H1 (cell line): ENCODE data around the gene RAPH1. TPM values are rescaled to one million over a fixed set of nuclear protein-coding genes. Genes with fewer than 3 reads are reported as not detected.

Experiments
- CTCF ChIA-PET: fragments of 300-600 bp; sonication (Branson Sonifier 250); formaldehyde crosslinking; loops from one replicate; lab custom pipeline; 2021; ENCODE audit not compliant: partially characterized antibody; lab: Charles Lee
- POLR2A ChIA-PET: fragments of 300-600 bp; sonication (Branson Sonifier 250); formaldehyde crosslinking; loops from one replicate; lab custom pipeline; 2021; ENCODE audit warnings: inconsistent platforms; ENCODE audit not compliant: partially characterized antibody; lab: Charles Lee
- DNase-seq, 2 experiments: peaks; one replicate each; pipeline versions ENCODE4 v3.0.0 to v3.0.0-alpha.2; 2010 to 2022; ENCODE audit warnings: low spot score in 2 of 2, low read depth in 1 of 2, mixed read lengths in 1 of 2
- FAIRE-seq: peaks from 2 replicates; lab custom pipeline; 2011; peaks lifted over from hg19 to GRCh38; lab: Jason Lieb, UNC
- H2AFZ ChIP-seq: 2 replicates; pipeline ENCODE4 v1.8.1; 2012; ENCODE audit warnings: low read length, inconsistent platforms
- H2AK5ac ChIP-seq: 2 replicates; pipeline ENCODE4 v1.6.1; 2013; ENCODE audit warnings: low read depth, low read length
- H2BK120ac ChIP-seq: replicated peaks from 2 replicates; pipeline ENCODE3; 2013; ENCODE audit warnings: low read depth, low read length, inconsistent platforms
- H2BK12ac ChIP-seq: 2 replicates; pipeline ENCODE4 v1.6.1; 2013; ENCODE audit warnings: low read depth, low read length
- H2BK15ac ChIP-seq: 2 replicates; pipeline ENCODE4 v1.6.1; 2013; ENCODE audit warnings: low read length
- H2BK20ac ChIP-seq: 2 replicates; pipeline ENCODE4 v1.6.1; 2013; ENCODE audit warnings: low read length
- H2BK5ac ChIP-seq: 2 replicates; pipeline ENCODE4 v1.6.1; 2013; ENCODE audit warnings: low read depth, low read length
- H3K14ac ChIP-seq: 2 replicates; pipeline ENCODE4 v1.6.1; 2013; ENCODE audit warnings: inconsistent platforms; ENCODE audit not compliant: insufficient read length
- H3K18ac ChIP-seq: 2 replicates; pipeline ENCODE4 v1.6.1; 2013; ENCODE audit warnings: low read length; ENCODE audit errors: extremely low read depth
- H3K23ac ChIP-seq: 2 replicates; pipeline ENCODE4 v1.6.1; 2013; ENCODE audit warnings: inconsistent platforms; ENCODE audit not compliant: insufficient read length
- H3K23me2 ChIP-seq: 2 replicates; pipeline ENCODE4 v1.6.1; 2013; ENCODE audit warnings: low read depth, low read length
- H3K27ac ChIP-seq: 2 replicates; pipeline ENCODE4 v1.6.1; 2011; ENCODE audit warnings: low read depth, low read length, inconsistent platforms
- H3K27me3 ChIP-seq, 4 experiments: replicated peaks in 1 of 4; 1 replicate in 1 of 4; 2 replicates in 3 of 4; pipeline versions ENCODE4 v1.6.1 to v1.8.1; 2011 to 2013; ENCODE audit warnings: low read length in 3 of 4, mild to moderate bottlenecking in 3 of 4, inconsistent platforms in 2 of 4, mixed read lengths in 2 of 4, moderate library complexity in 1 of 4; ENCODE audit not compliant: control insufficient read depth in 3 of 4, insufficient read depth in 3 of 4; ENCODE audit errors: extremely low read depth in 1 of 4
- H3K36me3 ChIP-seq, 4 experiments: 2 replicates each; pipeline versions ENCODE4 v1.6.1 to v1.8.1; 2011 to 2013; ENCODE audit warnings: mild to moderate bottlenecking in 4 of 4, low read length in 3 of 4, moderate library complexity in 2 of 4, control low read depth in 1 of 4, inconsistent platforms in 1 of 4; ENCODE audit not compliant: insufficient read depth in 4 of 4, control insufficient read depth in 2 of 4
- H3K4ac ChIP-seq: replicated peaks from 2 replicates; pipeline ENCODE3; 2013; ENCODE audit warnings: low read length, low read depth, mixed read lengths, inconsistent platforms; ENCODE audit not compliant: insufficient read length
- H3K4me1 ChIP-seq, 4 experiments: replicated peaks in 1 of 4; 1 replicate in 1 of 4; 2 replicates in 3 of 4; pipeline versions ENCODE4 v1.6.1 to v1.8.1; 2011 to 2013; ENCODE audit warnings: low read length in 3 of 4, inconsistent platforms in 2 of 4, mixed read lengths in 1 of 4; ENCODE audit not compliant: insufficient read depth in 4 of 4, control insufficient read depth in 3 of 4
- H3K4me2 ChIP-seq, 2 experiments: 2 replicates each; pipeline versions ENCODE4 v1.6.1 to v1.8.1; 2011 to 2013; ENCODE audit warnings: low read depth in 2 of 2, low read length in 2 of 2, control low read depth in 1 of 2, inconsistent platforms in 1 of 2, mild to moderate bottlenecking in 1 of 2; ENCODE audit not compliant: insufficient read depth in 1 of 2
- H3K4me3 ChIP-seq, 4 experiments: fragments of 200-600, 300-600 bp in 1 of 4; sonication (generic), shearing (Covaris generic), sonication (Bioruptor Twin) in 1 of 4; 2 replicates each; pipeline versions ENCODE4 v1.5.1 to v1.8.1; 2011 to 2016; ENCODE audit warnings: low read length in 4 of 4, low read depth in 3 of 4, control low read depth in 2 of 4, inconsistent platforms in 2 of 4, mild to moderate bottlenecking in 2 of 4, mixed read lengths in 1 of 4, moderate library complexity in 1 of 4; ENCODE audit not compliant: insufficient read depth in 2 of 4; ENCODE audit errors: extremely low read depth in 1 of 4
- H3K56ac ChIP-seq: replicated peaks from 2 replicates; pipeline ENCODE3; 2013; ENCODE audit warnings: low read depth, mild to moderate bottlenecking, mixed read lengths, low read length, inconsistent platforms; ENCODE audit not compliant: insufficient read length
- H3K79me1 ChIP-seq: 2 replicates; pipeline ENCODE4 v1.6.1; 2013; ENCODE audit warnings: low read depth, low read length, control low read depth
- H3K79me2 ChIP-seq, 2 experiments: 2 replicates each; pipeline versions ENCODE4 v1.6.1 to v1.8.1; 2012 to 2013; ENCODE audit warnings: low read length in 2 of 2, mild to moderate bottlenecking in 2 of 2, inconsistent platforms in 1 of 2; ENCODE audit not compliant: insufficient read depth in 2 of 2, control insufficient read depth in 1 of 2
- H3K9ac ChIP-seq, 4 experiments: replicated peaks in 1 of 4; 1 replicate in 1 of 4; 2 replicates in 3 of 4; pipeline versions ENCODE4 v1.6.1 to v1.8.1; 2011 to 2013; ENCODE audit warnings: low read depth in 3 of 4, low read length in 3 of 4, control low read depth in 2 of 4, mild to moderate bottlenecking in 2 of 4, moderate library complexity in 2 of 4, inconsistent platforms in 1 of 4; ENCODE audit errors: extremely low read depth in 1 of 4
- H3K9me3 ChIP-seq, 2 experiments: 2 replicates each; pipeline versions ENCODE4 v1.6.1 to v1.8.1; 2012 to 2013; ENCODE audit warnings: mild to moderate bottlenecking in 2 of 2, moderate library complexity in 2 of 2, control low read depth in 1 of 2, inconsistent platforms in 1 of 2, low read depth in 1 of 2, low read length in 1 of 2, mixed read lengths in 1 of 2; ENCODE audit not compliant: insufficient read depth in 2 of 2
- H4K20me1 ChIP-seq, 2 experiments: replicated peaks in 1 of 2; 2 replicates each; pipeline versions ENCODE3 to v1.8.1; 2011 to 2013; ENCODE audit warnings: inconsistent platforms in 2 of 2, low read length in 2 of 2, mild to moderate bottlenecking in 1 of 2; ENCODE audit not compliant: insufficient read depth in 2 of 2, control insufficient read depth in 1 of 2
- H4K5ac ChIP-seq: 2 replicates; pipeline ENCODE4 v1.6.1; 2013; ENCODE audit warnings: low read length, low read depth, mixed read lengths, inconsistent platforms; ENCODE audit not compliant: insufficient read length
- H4K8ac ChIP-seq: 2 replicates; pipeline ENCODE4 v1.8.0; 2013; ENCODE audit warnings: mild to moderate bottlenecking, moderate library complexity, low read length, inconsistent platforms; ENCODE audit not compliant: insufficient read depth; ENCODE audit errors: extremely low read depth
- H4K91ac ChIP-seq: replicated peaks from 2 replicates; pipeline ENCODE3; 2013; ENCODE audit warnings: low read length, mixed read lengths, inconsistent platforms; ENCODE audit not compliant: insufficient read length
- ASH2L ChIP-seq: fragments of 200-600, 300-600 bp; sonication (generic); IDR thresholded peaks from one replicate; pipeline ENCODE4 v1.7.1; 2017; ENCODE audit warnings: low read length
- CREB1 ChIP-seq: IDR thresholded peaks from 2 replicates; pipeline ENCODE4 v1.6.1; 2012; ENCODE audit warnings: inconsistent platforms
- CTBP2 ChIP-seq: IDR thresholded peaks from 2 replicates; pipeline ENCODE4 v1.7.0; 2011; ENCODE audit warnings: borderline replicate concordance, mild to moderate bottlenecking, moderate library complexity, mixed read lengths, low read length; ENCODE audit not compliant: insufficient read depth, insufficient read length
- EZH2 ChIP-seq: fragments of 200-600 bp; sonication (generic); IDR thresholded peaks from 2 replicates; pipeline ENCODE4 v1.7.1; 2012; ENCODE audit warnings: low read depth, mild to moderate bottlenecking, moderate library complexity, low read length, inconsistent platforms; ENCODE audit not compliant: severe bottlenecking
- GABPA ChIP-seq: IDR thresholded peaks from 2 replicates; pipeline ENCODE4 v1.6.1; 2011; ENCODE audit warnings: mild to moderate bottlenecking, low read length, moderate library complexity, borderline replicate concordance; ENCODE audit not compliant: insufficient read depth
- MAX ChIP-seq: IDR thresholded peaks from 2 replicates; pipeline ENCODE4 v1.6.1; 2012; ENCODE audit warnings: inconsistent platforms
- NANOG ChIP-seq: IDR thresholded peaks from 2 replicates; pipeline ENCODE4 v1.6.1; 2011; ENCODE audit warnings: low read length, low read depth, mild to moderate bottlenecking, inconsistent platforms; ENCODE audit not compliant: insufficient read depth, poor library complexity, severe bottlenecking
- NRF1 ChIP-seq: IDR thresholded peaks from 2 replicates; pipeline ENCODE4 v1.6.1; 2011; ENCODE audit warnings: mild to moderate bottlenecking, low read depth, low read length, improper control_type of control experiment
- POU5F1 ChIP-seq: IDR thresholded peaks from 2 replicates; pipeline ENCODE4 v1.6.1; 2011; ENCODE audit warnings: low read depth, mild to moderate bottlenecking, low read length, moderate library complexity
- RFX5 ChIP-seq: IDR thresholded peaks from 2 replicates; pipeline ENCODE4 v1.6.1; 2011; ENCODE audit warnings: low read depth, low read length, improper control_type of control experiment, borderline replicate concordance
- SP2 ChIP-seq: IDR thresholded peaks from 2 replicates; pipeline ENCODE4 v1.6.1; 2012; ENCODE audit warnings: mild to moderate bottlenecking, low read length, inconsistent platforms
- SRF ChIP-seq: IDR thresholded peaks from 2 replicates; pipeline ENCODE4 v1.6.1; 2011; ENCODE audit warnings: mild to moderate bottlenecking, low read depth, low read length, moderate library complexity
- TEAD4 ChIP-seq: IDR thresholded peaks from 2 replicates; pipeline ENCODE4 v1.6.1; 2012; ENCODE audit warnings: low read depth, low read length, inconsistent platforms, mixed read lengths
- YY1 ChIP-seq: IDR thresholded peaks from 2 replicates; pipeline ENCODE4 v1.6.1; 2011; ENCODE audit warnings: low read depth, mild to moderate bottlenecking, low read length
- WGBS, 2 experiments: shearing (Covaris generic) in 1 of 2; methylation state at CpG; one replicate each; pipeline versions ENCODE4 v1.1.6 to v1.1.7; 2013 to 2015; ENCODE audit warnings: low lambda C conversion rate in 2 of 2, mixed read lengths in 2 of 2, inconsistent platforms in 1 of 2, low coverage in 1 of 2, missing lambda C conversion rate in 1 of 2; ENCODE audit not compliant: insufficient replicate concordance in 2 of 2, insufficient coverage in 1 of 2, insufficient read length in 1 of 2; ENCODE audit errors: extremely low coverage in 1 of 2, missing lambda C conversion rate in 1 of 2; 5-methylcytosine and 5-hydroxymethylcytosine counted together
- polyA plus RNA-seq, 7 experiments: library from polyadenylated mRNA; depleted of rRNA in 3 of 7; stranded (reverse) in 5 of 7; unstranded in 2 of 7; fragments of >200 nt in 5 of 7; fragments of 200-250 nt in 2 of 7; gene quantifications; 1 replicate in 5 of 7; 2 replicates in 1 of 7; 4 replicates in 1 of 7; pipeline versions ENCODE4 v1.2.1 to v1.2.3, GENCODE V29; 2011 to 2013; ENCODE audit warnings: missing spikeins in 2 of 7, mixed read lengths in 2 of 7
- total RNA-seq: library from RNA; stranded (reverse); fragmentation: NEBNext Ultra II Directional; extraction: Animal tissue kit (Norgen Biotek cat#: 25700); gene quantifications from 2 replicates; pipeline ENCODE4 v1.2.1, GENCODE V29; 2021

RAPH1 gene
- total and polyA plus RNA-seq, 2 of the 8 experiments (the other 6 are each of a cell fraction or from before 2014, with no cell fraction given) = 3.8 to 27.4 TPM

- Histone ChIP-seq H3K18ac (no peak overlapping the region), H2BK12ac (no peak overlapping the region), H3K23ac (no peak overlapping the region)
These were observed 90.4 kb downstream of the RAPH1 start for GRCh38 chr2:203444738-203445137.

More at GRCh38 chr2:203444738-203445137, 90.4 kb downstream of the RAPH1 start:
- H4K20me1 ChIP-seq = peaks cover 0 to 5% of the 10 kb centered on the region in 2 experiments
- no peaks in the 10 kb centered on the region for H3K9me3 ChIP-seq
- H3K36me3 ChIP-seq = peaks cover 4 to 34% (median 14%) of the 10 kb centered on the region in 4 experiments; a peak in 7 of 8 replicates
- no peak overlapping the region for H3K4me2 ChIP-seq
- H3K79me1 ChIP-seq = no peaks in the 10 kb centered on the region
- no peaks in the 10 kb centered on the region for H3K27me3 ChIP-seq
- DNase-seq = no peak
- H2AFZ ChIP-seq = no peak overlapping the region
- H4K5ac ChIP-seq = no peak overlapping the region
- no peak overlapping the region for H3K56ac ChIP-seq
- no peak overlapping the region for H3K9ac ChIP-seq
- no peak overlapping the region for H3K4me3 ChIP-seq
- no peak overlapping the region for H4K8ac ChIP-seq
- no peak overlapping the region for H2AK5ac ChIP-seq
- H3K23me2 ChIP-seq = no peaks in the 10 kb centered on the region
- no peaks in the 10 kb centered on the region for H3K79me2 ChIP-seq
- H3K27ac ChIP-seq = no peak overlapping the region
- WGBS, 2 experiments = 91% methylated on average over 7 of the region's 7 CpGs; no CpG with 5 or more reads in 1 of the 2 experiments
- no peak overlapping the region for H4K91ac ChIP-seq
- no peak overlapping the region for H2BK15ac ChIP-seq
- no peaks in the 10 kb centered on the region; a peak in 1 of 7 replicates for H3K4me1 ChIP-seq
- TF ChIP-seq TEAD4 (no peak), POU5F1 (no peak), MAX (no peak), GABPA (no peak), NRF1 (no peak), RFX5 (no peak), SRF (no peak), EZH2 (no peak), ASH2L (no peak), NANOG (no peak), CTBP2 (no peak), SP2 (no peak), YY1 (no peak), CREB1 (no peak)
- TF ChIP-seq, all 59 proteins: peak for 0
- POLR2A ChIA-PET = interaction anchor here (1.2 kb wide), 1 partner anchor 18 kb away, joined by 3 read pairs; no protein-coding TSS in a partner anchor
- H3K14ac ChIP-seq = no peak overlapping the region
- no peak overlapping the region for H3K4ac ChIP-seq
- no peak overlapping the region for H2BK20ac ChIP-seq
- FAIRE-seq = no peak
- H2BK120ac ChIP-seq = no peak overlapping the region
- CTCF ChIA-PET = interaction anchor here (0.6 to 0.9 kb wide), 3 partner anchors 8 to 494 kb away, joined by 3 read pairs; no protein-coding TSS in a partner anchor
- no peak overlapping the region for H2BK5ac ChIP-seq
